SHP77 (cell line): ENCODE results near the gene TEX12.

ENCODE experiments used
- DNase-seq, 2 experiments: peaks; one replicate each; lab custom pipeline; 2025; lab: John Stamatoyannopoulos, UW

TEX12 gene

DNA sequence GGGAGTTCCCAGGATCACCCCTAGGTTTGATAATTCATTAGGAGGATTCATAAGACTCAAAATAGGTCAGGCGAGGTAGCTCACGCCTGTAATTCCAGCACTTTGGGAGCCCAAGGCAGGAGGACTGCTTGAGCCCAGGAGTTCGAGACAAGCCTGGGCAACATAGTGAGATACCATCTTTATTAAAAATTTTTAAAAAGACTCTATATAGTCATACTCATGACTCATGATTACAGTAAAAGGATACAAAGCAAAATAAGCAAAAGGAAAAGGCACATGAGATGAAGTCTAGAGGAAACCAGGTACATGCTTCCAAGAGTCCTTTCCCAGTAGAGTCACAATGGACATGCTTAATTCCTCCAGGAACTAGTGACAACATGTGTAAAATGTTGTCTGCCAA, 45.1 kb downstream of the TEX12 start:
- no peak for DNase-seq

DNA sequence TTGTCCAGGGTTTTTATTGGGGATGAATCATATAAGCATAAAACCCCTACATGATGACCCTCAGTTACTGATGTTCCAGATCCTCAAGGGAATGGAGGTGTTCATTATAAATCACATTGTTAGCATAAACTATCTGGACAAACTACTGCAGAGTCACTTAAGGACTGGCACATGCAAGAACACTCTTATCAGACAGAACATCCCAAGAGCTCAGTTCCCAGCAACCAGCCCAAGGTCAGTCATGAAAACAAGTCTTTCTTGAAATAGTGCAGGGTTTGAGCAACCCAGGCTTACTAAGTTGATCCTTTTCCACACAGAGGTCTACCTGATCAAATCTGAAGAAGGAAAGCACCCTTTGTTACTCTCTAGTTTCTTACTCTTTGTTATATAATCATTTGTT, 45.5 kb downstream of the TEX12 start:
- no peak for DNase-seq

GRCh38 chr11:112213753-112214152, 46.6 kb downstream of the TEX12 start:
- DNase-seq: no peak

GRCh38 chr11:112215621-112216020, 48.4 kb downstream of the TEX12 start:
- DNase-seq: no peak

DNA sequence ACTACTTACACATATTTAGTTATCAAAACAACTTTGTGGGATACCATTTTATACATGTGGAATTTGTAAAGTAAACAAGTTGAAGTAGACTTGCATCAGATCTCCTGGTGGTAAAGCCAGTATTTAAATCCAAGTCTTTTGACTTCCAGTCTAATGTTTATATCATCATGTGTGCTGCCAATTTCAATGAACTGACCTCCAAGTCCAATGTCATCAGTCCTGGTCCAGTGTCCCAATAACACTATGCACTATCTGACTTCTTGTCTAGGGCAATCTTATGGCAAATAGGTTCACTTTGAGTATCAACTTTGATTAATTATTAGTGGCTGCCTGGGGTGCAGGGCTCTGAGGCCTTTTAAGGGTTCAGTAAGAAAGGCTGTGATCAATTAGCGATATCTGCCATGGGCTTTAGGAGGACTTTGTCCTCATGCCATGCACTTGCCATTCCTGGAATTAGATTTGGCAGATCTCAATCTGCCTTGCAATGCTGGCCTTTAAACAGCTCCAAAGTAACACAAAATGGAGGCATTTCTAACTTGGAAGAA, 49.5 kb downstream of the TEX12 start:
- DNase-seq: no peak

- peak; percentile 40 to 61 for DNase-seq
Observed at GRCh38 chr11:112219476-112220232, 52.5 kb downstream of the TEX12 start.

GRCh38 chr11:112221274-112221835, 54.2 kb downstream of the TEX12 start:
- no peak for DNase-seq
